Small intestine (tissue), 7 donors: ENCODE results near the gene RNF123. TPM values are rescaled to one million over a fixed set of nuclear protein-coding genes. Genes with fewer than 3 reads are reported as not detected.
A peak's percentile ranks its signal among the peaks of the same experiment; 100 is the strongest.

Experiments
- DNase-seq, 2 donors: peaks; one replicate each; pipeline versions ENCODE4 v3.0.0 to v3.0.0-alpha.2; 2013
- FAIRE-seq: peaks from 2 replicates; lab custom pipeline; 2012; peaks lifted over from hg19 to GRCh38; lab: Jason Lieb, UNC
- H3K27ac ChIP-seq, 3 donors: one replicate each; pipeline ENCODE4 v1.5.1; 2013; ENCODE audit warnings: low read length in 2 of 3, mild to moderate bottlenecking in 2 of 3, control low read depth in 1 of 3, inconsistent platforms in 1 of 3, low read depth in 1 of 3, moderate library complexity in 1 of 3
- H3K27me3 ChIP-seq, 3 donors: one replicate each; pipeline ENCODE4 v1.6.1; 2013; ENCODE audit warnings: low read length in 3 of 3, inconsistent platforms in 1 of 3; ENCODE audit not compliant: control insufficient read depth in 3 of 3, insufficient read depth in 3 of 3
- H3K36me3 ChIP-seq, 3 donors: one replicate each; pipeline ENCODE4 v1.6.1; 2013; ENCODE audit warnings: low read length in 3 of 3, inconsistent platforms in 1 of 3, low read depth in 1 of 3, mild to moderate bottlenecking in 1 of 3, moderate library complexity in 1 of 3; ENCODE audit not compliant: control insufficient read depth in 3 of 3, insufficient read depth in 2 of 3
- H3K4me1 ChIP-seq, 3 donors: one replicate each; pipeline ENCODE4 v1.6.1; 2013; ENCODE audit warnings: low read length in 2 of 3, inconsistent platforms in 1 of 3, low read depth in 1 of 3, mild to moderate bottlenecking in 1 of 3, moderate library complexity in 1 of 3; ENCODE audit not compliant: control insufficient read depth in 3 of 3, insufficient read depth in 2 of 3
- H3K4me3 ChIP-seq, 3 donors: one replicate each; pipeline ENCODE4 v1.5.1; 2013; ENCODE audit warnings: low read length in 3 of 3, control low read depth in 1 of 3, inconsistent platforms in 1 of 3, low read depth in 1 of 3, mild to moderate bottlenecking in 1 of 3, moderate library complexity in 1 of 3
- H3K9me3 ChIP-seq, 2 donors: one replicate each; pipeline ENCODE4 v1.6.1; 2013; ENCODE audit warnings: low read depth in 1 of 2, low read length in 1 of 2; ENCODE audit not compliant: control insufficient read depth in 2 of 2, insufficient read depth in 1 of 2
- WGBS, 3 donors: extraction: QIAGEN DNeasy Blood & Tissue Kit; methylation state at CpG; one replicate each; pipeline ENCODE4 v1.1.7; 2013; 5-methylcytosine and 5-hydroxymethylcytosine counted together
- polyA plus RNA-seq, 4 donors: library from polyadenylated mRNA; stranded (reverse) in 3 of 4; unstranded in 1 of 4; fragments of 200-250 nt in 3 of 4; fragments of 120-200 nt in 1 of 4; gene quantifications; one replicate each; pipeline versions ENCODE4 v1.2.1 to v1.2.3, GENCODE V29; 2013
- donor health status: healthy with polysubstance abuse.
- donor health status: control.
- donor health status: control.
- donor health status: Bipolar disorder and iron deficiency.
- donor health status: healthy.

Gene RNF123
- polyA plus RNA-seq, 4 donors: 31.7 to 59.9 (median 38.0) TPM

DNA sequence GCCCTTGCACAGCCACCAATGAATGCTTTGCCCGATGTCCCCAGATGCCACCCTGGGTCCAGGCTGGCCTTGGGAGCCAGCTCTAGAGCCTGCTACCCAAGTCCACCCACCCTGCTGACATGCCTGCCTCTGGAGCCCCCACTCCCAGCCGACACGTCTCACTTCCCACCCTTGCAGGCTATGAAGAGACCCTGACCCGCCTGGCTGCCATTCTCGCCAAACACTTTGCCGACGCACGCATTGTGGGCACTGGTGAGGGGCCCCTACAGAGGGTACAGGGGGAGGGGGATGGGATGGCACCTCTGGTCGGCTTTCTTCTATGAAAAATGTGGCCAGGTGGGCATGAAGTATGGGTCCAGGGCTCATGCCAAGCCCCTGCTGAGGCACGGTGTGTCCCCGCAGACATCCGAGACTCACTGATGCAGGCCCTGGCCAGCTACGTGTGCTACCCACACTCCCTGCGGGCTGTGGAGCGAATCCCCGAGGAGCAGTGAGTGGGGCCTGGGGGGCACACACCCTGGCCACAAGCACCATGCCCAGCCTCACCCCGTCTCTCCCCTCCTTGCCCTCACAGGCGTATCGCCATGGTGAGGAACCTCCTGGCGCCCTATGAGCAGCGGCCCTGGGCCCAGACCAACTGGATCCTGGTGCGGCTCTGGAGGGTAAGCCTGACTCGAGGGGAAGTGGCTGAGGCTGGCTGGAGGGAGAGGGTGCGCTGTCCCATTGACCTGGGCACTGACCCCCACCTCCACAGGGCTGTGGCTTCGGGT lies 24.2 kb downstream of the RNF123 start:
- 92 to 98% (median 94%) methylated on average over 25 of the region's 25 CpGs for WGBS, 3 donors
- Histone ChIP-seq H3K36me3 (peaks cover 0 to 84% (median 0%) of the 10 kb centered on the region in 3 donors), H3K27ac (no peak overlapping the region), H3K4me3 (no peak overlapping the region), H3K9me3 (no peaks in the 10 kb centered on the region), H3K27me3 (no peaks in the 10 kb centered on the region), H3K4me1 (peaks cover 0 to 9% (median 0%) of the 10 kb centered on the region in 3 donors)
- DNase-seq (no peak), FAIRE-seq (no peak)

DNA sequence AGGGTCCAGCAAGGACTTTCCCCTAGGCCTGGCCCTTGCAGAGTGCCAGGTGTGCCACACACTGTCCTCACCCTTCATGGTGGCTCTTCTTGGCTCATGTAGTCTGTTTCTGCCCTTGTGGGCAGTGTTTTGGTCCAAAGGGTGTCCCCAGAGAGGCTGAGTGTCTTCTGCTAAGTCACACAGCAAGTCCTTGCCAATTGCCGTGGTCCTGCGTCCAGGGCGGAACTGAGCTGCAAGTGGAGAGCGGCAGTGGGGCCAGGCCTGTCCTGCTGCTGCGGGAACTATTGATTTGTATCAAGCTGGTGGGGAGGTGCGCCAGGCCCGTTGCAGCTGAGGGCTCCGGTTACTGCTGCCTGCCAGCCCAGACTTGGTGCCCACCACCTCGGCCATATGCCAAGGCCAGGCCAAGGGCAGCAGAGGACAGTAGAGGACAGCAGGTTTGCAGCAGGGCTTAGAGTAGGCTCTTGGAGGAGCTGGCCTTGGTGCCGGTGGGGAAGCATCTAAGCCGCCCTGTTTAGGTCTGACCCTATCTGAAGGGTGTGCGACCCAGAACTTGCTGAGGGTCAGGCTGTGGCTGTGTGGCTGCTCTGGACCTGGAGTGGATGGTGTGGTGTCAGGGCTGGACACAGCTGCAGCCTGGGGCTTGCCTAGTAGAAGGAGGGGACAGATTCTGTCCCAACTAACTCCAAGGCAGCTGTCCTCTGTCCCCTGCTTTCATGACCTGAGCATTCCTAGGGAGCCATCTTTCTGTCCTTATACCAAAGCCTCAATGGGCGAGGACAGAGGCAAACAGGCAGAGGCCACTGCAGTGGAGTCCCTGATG lies 25.6 kb downstream of the RNF123 start:
- Histone ChIP-seq H3K27ac (no peak overlapping the region), H3K4me3 (no peak overlapping the region), H3K36me3 (peaks cover 0 to 80% (median 0%) of the 10 kb centered on the region in 3 donors), H3K4me1 (peaks cover 0 to 18% (median 0%) of the 10 kb centered on the region in 3 donors), H3K27me3 (no peaks in the 10 kb centered on the region), H3K9me3 (no peaks in the 10 kb centered on the region)
- FAIRE-seq: no peak
- no peak for DNase-seq
- 91 to 93% (median 93%) methylated on average over 13 of the region's 13 CpGs for WGBS, 3 donors

DNA sequence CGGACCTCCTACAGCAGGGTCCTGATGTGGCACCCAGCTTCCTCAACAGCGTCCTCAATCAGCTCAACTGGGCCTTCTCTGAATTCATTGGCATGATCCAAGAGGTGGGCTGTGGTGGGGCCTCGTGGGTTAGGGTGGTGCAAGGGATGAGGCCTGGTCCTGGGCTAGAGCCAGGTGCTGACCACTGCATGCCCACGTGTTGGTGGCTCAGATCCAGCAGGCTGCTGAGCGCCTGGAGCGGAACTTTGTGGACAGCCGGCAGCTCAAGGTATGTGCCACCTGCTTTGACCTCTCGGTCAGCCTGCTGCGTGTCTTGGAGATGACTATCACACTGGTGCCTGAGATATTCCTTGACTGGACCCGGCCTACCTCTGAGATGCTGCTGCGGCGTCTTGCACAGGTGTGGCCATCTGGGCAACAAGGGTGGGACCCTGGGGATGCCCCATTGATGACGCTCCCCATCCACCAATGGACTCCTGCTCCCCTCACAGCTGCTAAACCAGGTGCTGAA lies 26.3 kb downstream of the RNF123 start:
- H3K27me3 ChIP-seq: no peaks in the 10 kb centered on the region
- H3K4me1 ChIP-seq: peaks cover 0 to 18% (median 0%) of the 10 kb centered on the region in 3 donors
- FAIRE-seq: no peak
- peaks cover 0 to 83% (median 0%) of the 10 kb centered on the region in 3 donors for H3K36me3 ChIP-seq
- no peak for DNase-seq
- no peak overlapping the region for H3K27ac ChIP-seq
- 91 to 92% (median 91%) methylated on average over 13 of the region's 13 CpGs for WGBS, 3 donors
- no peak overlapping the region for H3K4me3 ChIP-seq
- no peaks in the 10 kb centered on the region for H3K9me3 ChIP-seq

DNA sequence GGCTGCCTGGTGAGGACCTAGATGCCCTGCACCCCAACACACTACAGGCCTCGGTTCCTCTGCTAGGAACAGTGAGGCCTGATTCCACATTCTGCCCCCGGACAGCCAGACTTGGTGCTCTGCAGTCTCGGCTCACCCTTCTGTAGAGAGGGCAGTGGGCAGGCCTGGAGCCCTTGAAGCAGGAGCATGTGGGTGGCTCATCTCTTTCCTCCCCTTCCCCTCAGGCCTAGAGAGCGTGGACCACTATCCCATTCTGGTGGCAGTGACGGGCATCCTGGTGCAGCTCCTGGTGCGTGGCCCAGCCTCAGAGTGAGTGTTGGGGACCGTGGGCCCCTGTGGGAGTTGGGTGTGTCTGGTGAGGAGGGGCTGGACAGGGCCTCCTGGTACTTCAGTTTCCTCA lies 26.8 kb downstream of the RNF123 start:
- Histone ChIP-seq H3K4me1 (peaks cover 0 to 18% (median 0%) of the 10 kb centered on the region in 3 donors), H3K27ac (no peak overlapping the region), H3K36me3 (peaks cover 0 to 84% (median 0%) of the 10 kb centered on the region in 3 donors), H3K4me3 (no peak overlapping the region), H3K9me3 (no peaks in the 10 kb centered on the region), H3K27me3 (no peaks in the 10 kb centered on the region)
- 92 to 95% (median 93%) methylated on average over 4 to 7 of the region's 7 CpGs for WGBS, 3 donors
- FAIRE-seq (no peak), DNase-seq (no peak)

DNA sequence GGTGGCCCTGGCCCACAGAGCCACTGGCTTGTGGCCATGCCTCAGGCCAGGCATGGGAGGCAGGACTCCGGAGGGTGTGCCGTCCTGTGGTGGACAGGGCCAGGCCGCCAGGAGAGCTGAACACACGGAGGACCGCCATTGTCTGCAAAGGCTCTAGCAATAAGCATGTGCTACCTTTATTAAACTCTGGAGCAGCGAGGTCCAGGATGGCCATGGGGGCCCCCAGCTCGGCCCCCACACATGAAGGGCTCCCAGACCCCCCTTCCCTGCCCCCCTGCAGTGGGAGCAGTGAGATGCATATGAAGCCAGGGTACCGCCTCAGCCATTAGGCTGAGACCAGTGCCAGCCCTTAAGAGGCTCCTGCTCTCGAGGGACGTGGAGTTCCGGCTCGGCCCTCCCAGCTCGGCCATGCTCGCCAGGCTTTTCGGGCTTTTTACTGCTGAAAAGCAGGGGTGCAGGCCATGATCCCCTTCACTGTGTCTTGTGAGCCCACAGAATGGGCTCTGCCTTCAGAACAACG lies 27.4 kb downstream of the RNF123 start:
- H3K27ac ChIP-seq: no peak overlapping the region
- WGBS, 3 donors: 89 to 96% (median 95%) methylated on average over 15 to 16 of the region's 16 CpGs
- no peaks in the 10 kb centered on the region for H3K27me3 ChIP-seq
- FAIRE-seq (no peak), DNase-seq (no peak)
- H3K4me1 ChIP-seq: peaks cover 0 to 18% (median 0%) of the 10 kb centered on the region in 3 donors
- no peak overlapping the region for H3K4me3 ChIP-seq
- no peaks in the 10 kb centered on the region for H3K9me3 ChIP-seq
- H3K36me3 ChIP-seq: peaks cover 0 to 84% (median 0%) of the 10 kb centered on the region in 3 donors

DNA sequence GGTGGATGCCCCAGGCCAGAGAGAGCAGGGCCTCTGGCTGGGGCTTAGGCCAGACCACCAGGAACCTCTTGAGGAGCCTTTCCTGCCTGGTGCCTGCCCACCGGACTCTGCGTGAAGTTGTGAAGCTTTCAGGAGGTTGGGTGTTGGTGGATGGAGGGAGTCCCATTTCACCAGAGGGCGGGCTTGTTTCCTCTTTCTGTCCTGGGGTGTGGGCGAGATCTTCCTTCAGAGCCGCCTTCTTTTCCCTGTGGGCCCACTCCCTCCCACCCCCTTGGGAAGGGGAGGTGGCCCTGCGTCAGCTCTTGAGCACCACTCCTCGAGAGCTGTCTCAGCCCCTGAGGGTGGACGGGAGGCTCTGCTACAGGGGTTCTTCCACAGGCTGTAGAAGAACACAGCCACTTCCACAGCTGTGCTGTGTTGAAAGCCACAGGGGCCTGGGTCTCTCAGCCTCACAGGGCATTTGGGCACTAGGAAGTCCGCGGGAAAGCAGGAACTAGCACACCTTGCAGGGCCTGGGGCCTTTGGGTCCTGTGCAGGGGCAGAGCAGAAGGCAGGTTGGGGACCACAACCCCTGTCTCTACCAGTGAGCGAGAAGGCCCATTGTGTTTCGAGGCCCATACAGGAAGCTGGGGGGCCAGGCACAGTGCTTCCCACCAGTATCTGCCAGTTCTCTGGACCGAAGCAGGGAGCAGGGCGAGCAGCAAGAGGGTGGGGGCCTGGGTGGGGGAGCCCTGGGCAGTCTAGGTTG lies 28.0 kb downstream of the RNF123 start:
- Histone ChIP-seq H3K27ac (no peak overlapping the region), H3K27me3 (no peaks in the 10 kb centered on the region), H3K4me1 (peaks cover 0 to 18% (median 0%) of the 10 kb centered on the region in 3 donors), H3K9me3 (no peaks in the 10 kb centered on the region), H3K4me3 (no peak overlapping the region), H3K36me3 (peaks cover 0 to 84% (median 0%) of the 10 kb centered on the region in 3 donors)
- DNase-seq: no peak
- FAIRE-seq: no peak
- 89 to 94% (median 93%) methylated on average over 11 to 14 of the region's 14 CpGs for WGBS, 3 donors

- Histone ChIP-seq H3K27me3 (no peaks in the 10 kb centered on the region), H3K36me3 (peaks cover 0 to 84% (median 0%) of the 10 kb centered on the region in 3 donors), H3K4me1 (peaks cover 0 to 23% (median 0%) of the 10 kb centered on the region in 3 donors), H3K9me3 (no peaks in the 10 kb centered on the region), H3K4me3 (peak overlapping the region in 1 of 3 donors; percentile 47), H3K27ac (no peak overlapping the region)
- DNase-seq (no peak), FAIRE-seq (no peak)
- whole genome bisulfite sequencing, 3 donors: 63 to 80% (median 68%) methylated on average over 73 to 75 of the region's 75 CpGs
Measured at GRCh38 chr3:49717959-49718857, 28.9 kb downstream of the RNF123 start.
